ENCODE data around the gene MRPL21. TPM values are rescaled to one million over a fixed set of nuclear protein-coding genes. Genes with fewer than 3 reads are reported as not detected.

MRPL21 gene
- total RNA-seq, 4 donors from 2014 or later = 27.4 to 49.5 (median 38.1) TPM

DNA sequence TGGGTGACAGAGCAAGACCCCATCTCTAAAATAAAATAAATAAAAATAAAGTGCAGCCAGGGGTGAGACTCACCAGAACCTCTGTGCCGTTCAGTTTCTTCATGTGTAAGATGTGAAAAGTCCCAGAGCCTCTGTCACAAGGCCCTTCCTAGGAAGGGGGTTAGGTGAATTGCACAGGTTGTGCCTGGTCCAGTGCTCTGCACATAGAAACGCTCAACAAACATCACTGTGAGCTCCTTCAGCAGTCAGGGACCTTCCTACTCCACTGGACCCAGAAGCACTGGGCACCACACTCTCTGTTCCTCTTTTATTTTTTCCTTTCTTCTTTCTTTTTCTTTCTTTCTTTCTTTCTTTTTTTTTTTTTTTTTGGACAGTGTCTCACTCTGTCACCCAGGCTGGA is 22.3 kb downstream of the MRPL21 start:
- Histone ChIP-seq H3K27me3 (no peaks in the 10 kb centered on the region), H3K4me1 (no peaks in the 10 kb centered on the region), H3K36me3 (no peaks in the 10 kb centered on the region), H3K27ac (no peak overlapping the region), H3K4me3 (no peak overlapping the region), H3K9me3 (no peaks in the 10 kb centered on the region)
- TF ChIP-seq CTCF (IDR thresholded peaks at IDR 0.05) (no peak), POLR2A (IDR thresholded peaks at IDR 0.05) (no peak)
- no peak for DNase-seq

- DNase-seq = no peak
- Histone ChIP-seq H3K4me1 (no peaks in the 10 kb centered on the region), H3K4me3 (no peak overlapping the region), H3K27me3 (no peaks in the 10 kb centered on the region), H3K27ac (no peak overlapping the region), H3K9me3 (no peaks in the 10 kb centered on the region), H3K36me3 (no peaks in the 10 kb centered on the region)
- TF ChIP-seq CTCF (IDR thresholded peaks at IDR 0.05) (no peak), POLR2A (IDR thresholded peaks at IDR 0.05) (no peak)
Measured at GRCh38 chr11:68880851-68881250, 22.8 kb downstream of the MRPL21 start.

DNA sequence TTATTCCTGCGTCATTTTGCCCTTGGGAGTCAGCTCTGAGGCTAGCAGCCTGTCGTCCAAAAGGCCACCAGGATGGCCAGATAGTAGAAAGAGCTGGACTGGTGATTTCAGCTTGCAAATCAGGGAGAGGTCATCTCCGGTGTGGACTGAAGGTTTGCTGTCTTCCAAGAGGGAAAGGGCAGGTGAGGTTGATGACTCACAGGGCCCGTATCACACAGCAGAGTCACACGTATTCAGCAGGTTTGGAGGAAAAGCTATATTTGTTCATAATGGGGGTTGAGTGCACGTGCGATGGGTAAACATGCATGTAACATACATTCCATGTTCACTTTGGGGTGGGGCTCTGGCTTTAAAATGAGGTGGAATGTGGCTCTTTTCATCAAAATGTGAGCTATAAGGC is 25.6 kb downstream of the MRPL21 start:
- TF ChIP-seq CTCF (IDR thresholded peaks at IDR 0.05) (no peak), POLR2A (IDR thresholded peaks at IDR 0.05) (no peak)
- no peak overlapping the region for H3K27ac ChIP-seq
- DNase-seq = no peak
- H3K4me3 ChIP-seq = no peak overlapping the region
- no peaks in the 10 kb centered on the region for H3K36me3 ChIP-seq
- H3K9me3 ChIP-seq = no peaks in the 10 kb centered on the region
- no peaks in the 10 kb centered on the region for H3K27me3 ChIP-seq
- no peaks in the 10 kb centered on the region for H3K4me1 ChIP-seq

DNA sequence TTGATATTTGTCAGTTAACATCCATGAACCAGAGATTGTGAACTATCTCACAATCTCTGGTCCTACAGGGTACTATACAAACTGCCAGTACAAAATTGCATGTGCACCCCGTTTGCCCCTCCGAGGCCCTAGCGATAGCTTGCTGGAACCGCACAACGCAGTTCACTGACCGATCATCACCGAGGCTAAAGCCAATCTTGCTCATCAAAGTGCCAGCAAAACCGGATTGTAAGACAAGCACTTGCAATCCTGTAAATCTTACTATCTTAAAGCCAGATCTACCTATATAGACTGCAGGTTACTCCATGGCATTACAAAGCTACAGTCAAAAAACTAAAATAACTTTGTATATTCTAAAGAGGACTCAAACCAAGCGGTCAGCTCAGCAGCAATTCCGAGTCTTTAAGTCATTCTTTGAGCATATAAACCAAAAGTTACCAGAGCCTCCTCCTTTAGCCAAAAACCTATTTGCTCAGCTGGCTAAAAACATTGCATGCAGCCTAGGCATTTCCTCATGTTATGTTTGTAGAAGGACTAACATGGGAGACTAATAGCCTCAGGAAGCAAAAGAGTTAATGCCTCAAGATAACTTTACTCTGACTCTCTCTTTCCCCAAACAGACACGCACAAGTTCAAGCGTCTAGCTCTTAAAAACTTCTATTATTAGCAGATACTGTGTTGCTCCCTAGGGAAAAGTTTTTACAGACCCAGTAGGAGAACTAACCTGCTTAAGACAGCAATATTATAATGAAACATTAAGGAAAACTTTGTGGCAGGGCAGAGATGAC is 31.2 kb downstream of the MRPL21 start:
- no peak for DNase-seq
- Histone ChIP-seq H3K4me3 (no peak overlapping the region), H3K27ac (no peak overlapping the region), H3K36me3 (no peaks in the 10 kb centered on the region), H3K9me3 (no peaks in the 10 kb centered on the region), H3K4me1 (peaks cover 0 to 6% (median 0%) of the 10 kb centered on the region in 4 donors), H3K27me3 (no peaks in the 10 kb centered on the region)
- TF ChIP-seq CTCF (IDR thresholded peaks at IDR 0.05) = no peak
- no peak for TF ChIP-seq POLR2A (IDR thresholded peaks at IDR 0.05)

- Histone ChIP-seq H3K4me1 (peaks cover 0 to 6% (median 0%) of the 10 kb centered on the region in 4 donors), H3K9me3 (no peaks in the 10 kb centered on the region), H3K27ac (no peak overlapping the region), H3K4me3 (peak overlapping the region in 3 of 4 donors; percentile 34 to 47 (median 43)), H3K27me3 (no peaks in the 10 kb centered on the region), H3K36me3 (no peaks in the 10 kb centered on the region)
- TF ChIP-seq POLR2A (IDR thresholded peaks at IDR 0.05) = no peak
- no peak for TF ChIP-seq CTCF (IDR thresholded peaks at IDR 0.05)
- no peak for DNase-seq
Measured at GRCh38 chr11:68870470-68870869, 33.2 kb downstream of the MRPL21 start.

Data from Peyer's patch (tissue), 4 donors.